Activated B cell treated with CpG ODN at 0.5 μM for 24 hours (primary cell): ENCODE data around the gene PCF11. TPM values are rescaled to one million over a fixed set of nuclear protein-coding genes. Genes with fewer than 3 reads are reported as not detected.
"Not testable (repeated sequence)": the region's sequence is repeated elsewhere in the genome, so short reads cannot be mapped to it uniquely, and the experiment has no call there.

Experiments used
- ATAC-seq: fragments of 200-7000 bp; cut with Tn5 transposase; one replicate; pipeline ENCODE4 v1.10.0; 2021; ENCODE audit warnings: low read depth, mild to moderate bottlenecking, moderate library complexity
- CTCF ChIA-PET: fragments of 350-600 bp; sonication (Branson Sonifier 250); formaldehyde crosslinking; loops from one replicate; lab custom pipeline; 2021; ENCODE audit warnings: antibody characterized with exemption; lab: Charles Lee
- POLR2A ChIA-PET: fragments of 350-600 bp; sonication (Branson Sonifier 250); formaldehyde crosslinking; loops from one replicate; lab custom pipeline; 2021; ENCODE audit warnings: antibody characterized with exemption; lab: Charles Lee
- DNase-seq: peaks from one replicate; pipeline ENCODE4 v3.0.0; 2022
- H3K27ac Mint-ChIP-seq: one replicate; pipeline ENCODE4 v1.8.0; 2020; ENCODE audit warnings: mixed read lengths
- H3K27me3 Mint-ChIP-seq: one replicate; pipeline ENCODE4 v1.8.0; 2021; ENCODE audit warnings: mixed read lengths
- H3K36me3 Mint-ChIP-seq: one replicate; pipeline ENCODE4 v1.8.0; 2021; ENCODE audit warnings: low read depth, mixed read lengths
- H3K4me1 Mint-ChIP-seq: one replicate; pipeline ENCODE4 v1.8.0; 2021; ENCODE audit warnings: mixed read lengths
- H3K4me3 Mint-ChIP-seq: one replicate; pipeline ENCODE4 v1.8.0; 2020; ENCODE audit warnings: mild to moderate bottlenecking, mixed read lengths
- H3K9me3 Mint-ChIP-seq: one replicate; pipeline ENCODE4 v1.8.0; 2020; ENCODE audit warnings: mixed read lengths
- CTCF ChIP-seq: fragments of 200-600 bp; IDR thresholded peaks from one replicate; pipeline ENCODE4 v1.8.0; 2022; ENCODE audit warnings: antibody characterized with exemption, mild to moderate bottlenecking
- intact Hi-C: fragments of 100-400 bp; cut with micrococcal nuclease; formaldehyde crosslinking; loops from one replicate; pipeline ENCODE4 v1.15.1; 2024
- total RNA-seq: library from RNA; stranded (reverse); gene quantifications from 2 replicates; pipeline ENCODE4 v1.2.3, GENCODE V29; 2022

Gene PCF11
- total RNA-seq, 1 donor from 2014 or later: 123 TPM

- H3K27ac Mint-ChIP-seq: no peak overlapping the region
- ChIA-PET CTCF (no interaction called here), POLR2A (no interaction called here)
- H3K36me3 Mint-ChIP-seq: no peaks in the 10 kb centered on the region
- H3K4me1 Mint-ChIP-seq: peaks cover 11% of the 10 kb centered on the region
- DNase-seq (no peak), ATAC-seq (no peak)
- H3K4me3 Mint-ChIP-seq: no peak overlapping the region
- no peaks in the 10 kb centered on the region for H3K27me3 Mint-ChIP-seq
- TF ChIP-seq CTCF: no peak
- intact Hi-C loops: no loop called here
- no peaks in the 10 kb centered on the region for H3K9me3 Mint-ChIP-seq
These were observed 34.2 kb upstream of the PCF11 start for GRCh38 chr11:83122766-83123165.

GRCh38 chr11:83124636-83125424 lies 32.1 kb upstream of the PCF11 start:
- no peaks in the 10 kb centered on the region for H3K27me3 Mint-ChIP-seq
- no peaks in the 10 kb centered on the region for H3K4me1 Mint-ChIP-seq
- no peak for DNase-seq
- no peaks in the 10 kb centered on the region for H3K36me3 Mint-ChIP-seq
- POLR2A ChIA-PET: interaction anchor here (1.4 kb wide), 1 partner anchor 9 kb away, joined by 5 read pairs; no protein-coding TSS in a partner anchor
- no peak overlapping the region for H3K27ac Mint-ChIP-seq
- no peak overlapping the region for H3K4me3 Mint-ChIP-seq
- intact Hi-C loops: no loop called here
- no peaks in the 10 kb centered on the region for H3K9me3 Mint-ChIP-seq
- no peak for ATAC-seq
- CTCF ChIA-PET: no interaction called here
- no peak for TF ChIP-seq CTCF

GRCh38 chr11:83125577-83125976 lies 31.4 kb upstream of the PCF11 start:
- no peak overlapping the region for H3K4me3 Mint-ChIP-seq
- intact Hi-C loops: no loop called here
- ChIA-PET CTCF (no interaction called here), POLR2A (no interaction called here)
- DNase-seq (no peak), ATAC-seq (no peak)
- no peak for TF ChIP-seq CTCF
- H3K36me3 Mint-ChIP-seq: no peaks in the 10 kb centered on the region
- H3K27ac Mint-ChIP-seq: no peak overlapping the region
- no peaks in the 10 kb centered on the region for H3K27me3 Mint-ChIP-seq
- no peaks in the 10 kb centered on the region for H3K4me1 Mint-ChIP-seq
- H3K9me3 Mint-ChIP-seq: no peaks in the 10 kb centered on the region

- DNase-seq (no peak), ATAC-seq (no peak)
- Mint-ChIP-seq H3K27ac (no peak overlapping the region), H3K27me3 (no peaks in the 10 kb centered on the region), H3K36me3 (no peaks in the 10 kb centered on the region), H3K9me3 (no peaks in the 10 kb centered on the region), H3K4me1 (no peaks in the 10 kb centered on the region), H3K4me3 (no peak overlapping the region)
- intact Hi-C loops: no loop called here
- ChIA-PET CTCF (no interaction called here), POLR2A (interaction anchor here (0.7 kb wide), 1 partner anchor 105 kb away, joined by 6 read pairs; no protein-coding TSS in a partner anchor)
- TF ChIP-seq CTCF: no peak
These were observed 29.7 kb upstream of the PCF11 start for GRCh38 chr11:83127310-83127637.

- DNase-seq (no peak), ATAC-seq (no peak)
- ChIA-PET CTCF (no interaction called here), POLR2A (no interaction called here)
- Mint-ChIP-seq H3K27me3 (no peaks in the 10 kb centered on the region), H3K4me1 (no peaks in the 10 kb centered on the region), H3K9me3 (no peaks in the 10 kb centered on the region), H3K4me3 (no peak overlapping the region), H3K27ac (no peak overlapping the region), H3K36me3 (no peaks in the 10 kb centered on the region)
- intact Hi-C loops: no loop called here
- no peak for TF ChIP-seq CTCF
These were observed 24.7 kb upstream of the PCF11 start for GRCh38 chr11:83132191-83132590.

- H3K36me3 Mint-ChIP-seq, H3K27ac Mint-ChIP-seq, H3K27me3 Mint-ChIP-seq, H3K4me1 Mint-ChIP-seq, DNase-seq, POLR2A ChIA-PET, CTCF ChIA-PET, ATAC-seq, H3K9me3 Mint-ChIP-seq, intact Hi-C loops, H3K4me3 Mint-ChIP-seq: not testable (repeated sequence)
These were observed 23.7 kb upstream of the PCF11 start for GRCh38 chr11:83133266-83133665.
